D341Med (cell line): Measurements from ENCODE around the gene RIC1.
"Not testable (repeated sequence)": the region's sequence is repeated elsewhere in the genome, so short reads cannot be mapped to it uniquely, and the experiment has no call there.

Experiments
- DNase-seq: peaks from one replicate; pipeline ENCODE4 v3.0.0; 2012; ENCODE audit warnings: low spot score

Gene RIC1

GRCh38 chr9:5722679-5723078 is 93.8 kb downstream of the RIC1 start:
- DNase-seq, result not testable (repeated sequence)

- DNase-seq, result no peak
Measured at GRCh38 chr9:5735072-5735471, 106.2 kb downstream of the RIC1 start.

GRCh38 chr9:5736563-5737346 is 107.8 kb downstream of the RIC1 start:
- no peak for DNase-seq

- DNase-seq, result no peak
Measured at GRCh38 chr9:5743109-5743508, 114.2 kb downstream of the RIC1 start.

- no peak for DNase-seq
Measured at GRCh38 chr9:5748438-5748837, 119.5 kb downstream of the RIC1 start.

GRCh38 chr9:5749306-5749705 is 120.4 kb downstream of the RIC1 start:
- DNase-seq, result no peak

- no peak for DNase-seq
Measured at GRCh38 chr9:5750569-5750968, 121.7 kb downstream of the RIC1 start.

- DNase-seq, result no peak
Measured at GRCh38 chr9:5756633-5757032, 127.7 kb downstream of the RIC1 start.

- no peak for DNase-seq
Measured at GRCh38 chr9:5760338-5760737, 131.4 kb downstream of the RIC1 start.

GRCh38 chr9:5762421-5762820 is 133.5 kb downstream of the RIC1 start:
- DNase-seq, result no peak

GRCh38 chr9:5764130-5764868 is 135.4 kb downstream of the RIC1 start:
- no peak for DNase-seq

- no peak for DNase-seq
Measured at GRCh38 chr9:5767968-5768932, 139.3 kb downstream of the RIC1 start.

- no peak for DNase-seq
Measured at GRCh38 chr9:5773324-5773999, 144.6 kb downstream of the RIC1 start.

- DNase-seq, result no peak
Measured at GRCh38 chr9:5778805-5779204, 149.9 kb downstream of the RIC1 start.

GRCh38 chr9:5779705-5780218 is 150.9 kb downstream of the RIC1 start:
- DNase-seq, result not testable (repeated sequence)

GRCh38 chr9:5783420-5783819 is 154.5 kb downstream of the RIC1 start:
- DNase-seq, result not testable (repeated sequence)

GRCh38 chr9:5783982-5784381 is 155.1 kb downstream of the RIC1 start:
- DNase-seq, result no peak

GRCh38 chr9:5784526-5785315 is 155.8 kb downstream of the RIC1 start:
- no peak for DNase-seq

GRCh38 chr9:5786370-5787127 is 157.6 kb downstream of the RIC1 start:
- DNase-seq, result no peak

GRCh38 chr9:5787220-5787619 is 158.3 kb downstream of the RIC1 start:
- no peak for DNase-seq
